Activated effector memory CD4-positive, alpha-beta T cell treated with Interleukin-2 at 50 U/mL for 16 hours (primary cell): ENCODE measurements around the gene ALOX5.
"Not testable (repeated sequence)": the region's sequence is repeated elsewhere in the genome, so short reads cannot be mapped to it uniquely, and the experiment has no call there.

Experiments
- DNase-seq: peaks from one replicate; pipeline ENCODE4 v3.0.0-alpha.2; 2020

The ALOX5 gene

DNA sequence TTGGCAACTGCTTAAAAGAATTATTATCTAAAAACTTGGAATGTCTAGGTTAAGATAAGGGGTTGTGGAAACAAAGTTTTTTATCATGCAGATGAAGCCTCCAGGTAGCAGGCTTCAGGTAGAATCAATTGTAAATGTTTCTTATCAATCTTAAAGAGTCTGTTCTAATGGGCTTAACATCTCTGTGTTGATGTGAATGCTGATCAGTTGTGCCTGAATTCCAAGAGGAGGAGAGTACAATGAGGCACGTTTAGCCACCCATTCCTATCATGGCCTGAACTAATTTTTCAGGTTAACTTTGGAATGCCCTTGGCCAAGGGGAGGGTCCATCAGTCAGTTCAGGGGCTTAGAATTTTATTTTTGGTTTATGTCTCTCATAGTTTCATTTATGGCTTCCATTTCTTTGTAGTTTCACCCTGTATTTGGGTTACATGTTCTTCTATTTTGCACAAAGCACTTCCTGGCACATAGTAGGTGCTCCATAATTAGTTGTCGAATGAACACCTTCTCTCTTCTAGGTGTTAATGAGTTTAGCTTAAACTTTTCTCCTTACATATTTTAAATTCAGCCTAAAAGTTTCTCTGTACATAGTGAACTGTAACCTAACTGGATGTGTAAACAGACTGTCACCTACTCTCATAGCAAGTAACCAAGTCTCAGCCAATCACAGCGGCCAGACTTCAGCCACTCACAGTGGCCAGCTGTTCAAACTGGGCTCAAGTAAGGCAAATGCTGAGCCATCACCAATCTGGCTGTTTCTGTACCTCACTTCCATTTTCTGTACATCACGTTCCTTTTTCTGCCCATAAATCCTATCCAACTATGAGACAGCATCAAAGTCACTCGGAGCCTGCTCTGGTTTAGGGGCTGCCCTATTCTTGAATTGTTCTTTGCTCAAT lies 34.7 kb downstream of the ALOX5 start:
- DNase-seq, result no peak

DNA sequence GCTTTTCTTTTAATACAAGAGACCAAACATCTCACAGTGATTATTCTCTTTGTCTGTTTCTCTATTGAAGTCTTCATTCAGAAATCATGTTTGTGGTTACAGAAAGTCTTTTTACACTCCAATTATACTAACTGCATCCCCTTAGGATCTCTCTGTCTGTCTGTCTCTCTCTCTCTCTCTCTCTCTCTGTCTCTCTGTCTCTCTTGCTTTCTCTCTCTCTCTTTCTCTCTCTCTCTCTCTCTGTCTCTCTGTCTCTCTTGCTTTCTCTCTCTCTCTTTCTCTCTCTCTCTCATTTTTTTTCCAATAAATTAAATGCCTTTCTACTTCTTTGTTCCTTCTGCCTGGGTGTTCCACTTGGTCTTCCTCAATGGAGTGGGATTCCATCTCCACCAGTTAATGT lies 35.3 kb downstream of the ALOX5 start:
- DNase-seq, result not testable (repeated sequence)

DNA sequence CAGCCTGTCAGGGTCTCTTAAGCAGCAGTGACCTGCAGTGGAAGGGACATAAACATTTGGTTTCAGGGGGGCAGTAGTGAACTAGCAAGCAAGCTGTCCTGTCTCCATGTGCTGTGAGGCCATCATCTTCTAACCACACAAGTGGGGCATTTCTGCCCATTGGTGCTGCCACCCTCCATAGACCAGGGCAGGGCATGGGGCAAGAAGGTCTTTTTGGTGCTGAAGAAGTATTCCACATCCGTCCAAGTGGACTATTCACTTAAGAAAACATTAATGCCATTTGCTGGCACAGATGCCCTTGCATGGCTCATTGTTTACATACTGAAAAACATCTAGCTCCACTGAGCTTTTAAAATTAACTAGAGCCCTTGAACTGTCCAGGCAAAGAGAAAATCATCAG lies 35.8 kb downstream of the ALOX5 start:
- DNase-seq, result no peak

DNA sequence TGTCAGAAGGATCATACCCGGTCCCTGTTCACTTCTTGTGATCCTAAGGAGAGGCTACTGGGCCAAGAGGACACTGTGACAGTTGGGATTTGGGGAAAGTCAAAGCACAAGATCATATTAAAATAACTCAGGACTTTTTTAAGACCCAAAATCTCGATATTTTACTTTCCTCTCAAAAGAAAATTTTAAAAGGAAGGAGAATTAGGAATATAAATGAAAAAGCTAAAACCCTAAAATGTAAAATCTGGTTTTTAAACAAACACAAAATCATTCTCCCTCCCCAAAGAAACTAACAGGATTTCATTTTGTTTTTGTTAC lies 36.4 kb downstream of the ALOX5 start:
- no peak for DNase-seq

DNA sequence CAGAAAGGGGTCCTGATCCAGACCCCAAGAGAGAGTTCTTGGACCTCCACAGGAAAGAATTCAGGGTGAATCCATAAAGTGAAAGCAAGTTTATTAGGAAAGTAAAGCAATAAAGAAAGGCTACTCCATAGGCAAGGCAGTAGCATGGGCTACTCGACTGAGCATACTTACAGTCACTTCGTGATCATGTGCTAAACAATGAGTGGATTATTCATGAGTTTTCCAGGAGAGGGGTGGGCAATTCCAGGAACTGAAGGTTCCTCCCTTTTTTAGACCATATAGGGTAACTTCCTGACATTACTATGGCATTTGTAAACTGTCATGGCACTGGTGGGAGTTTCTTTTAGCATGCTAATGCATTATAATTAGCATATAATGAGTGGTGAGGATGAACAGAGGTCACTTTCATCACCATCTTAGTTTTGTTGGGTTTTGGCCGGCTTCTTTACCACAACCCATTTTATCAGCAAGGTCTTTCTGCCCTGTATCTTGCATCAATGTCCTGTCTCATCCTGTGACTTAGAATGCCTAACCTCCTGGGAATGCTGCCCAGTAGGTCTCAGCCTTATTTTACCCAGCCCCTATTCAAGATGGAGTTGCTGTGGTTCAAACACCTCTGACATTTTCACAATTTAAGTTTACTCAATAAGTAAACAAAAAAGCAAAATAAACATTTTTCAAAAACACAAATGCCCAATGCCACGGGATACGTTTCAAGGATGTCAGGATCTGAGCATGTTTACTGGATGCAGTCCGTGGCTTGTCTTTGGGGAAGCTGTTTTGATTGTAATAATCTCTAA lies 37.0 kb downstream of the ALOX5 start:
- no peak for DNase-seq

DNA sequence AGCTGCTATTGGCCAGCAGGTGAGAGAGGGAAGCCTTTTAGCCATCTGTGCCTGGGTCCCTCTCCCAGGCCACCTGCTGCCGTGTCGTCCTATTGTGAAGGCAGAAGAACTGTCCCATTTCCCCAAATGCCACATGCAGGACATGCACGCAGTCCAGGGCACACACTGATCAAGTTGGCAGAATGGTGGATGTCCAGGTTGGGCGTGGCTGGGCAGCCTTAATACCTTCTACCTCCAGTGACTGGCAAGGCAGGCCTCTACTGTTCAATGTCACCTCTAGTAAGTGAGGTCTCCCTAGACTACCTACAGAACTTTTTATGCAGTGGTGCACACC lies 37.6 kb downstream of the ALOX5 start:
- DNase-seq, result no peak

DNA sequence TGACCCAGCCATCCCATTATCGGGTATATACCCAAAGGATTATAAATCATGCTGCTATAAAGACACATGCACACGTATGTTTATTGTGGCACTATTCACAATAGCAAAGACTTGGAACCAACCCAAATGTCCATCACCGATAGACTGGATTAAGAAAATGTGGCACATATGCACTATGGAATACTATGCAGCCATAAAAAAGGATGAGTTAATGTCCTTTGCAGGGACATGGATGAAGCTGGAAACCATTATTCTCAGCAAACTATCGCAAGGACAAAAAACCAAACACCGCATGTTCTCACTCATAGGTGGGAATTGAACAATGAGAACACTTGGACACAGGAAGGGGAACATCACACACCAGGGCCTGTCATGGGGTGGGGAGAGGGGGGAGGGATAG lies 41.0 kb downstream of the ALOX5 start:
- not testable (repeated sequence) for DNase-seq

DNA sequence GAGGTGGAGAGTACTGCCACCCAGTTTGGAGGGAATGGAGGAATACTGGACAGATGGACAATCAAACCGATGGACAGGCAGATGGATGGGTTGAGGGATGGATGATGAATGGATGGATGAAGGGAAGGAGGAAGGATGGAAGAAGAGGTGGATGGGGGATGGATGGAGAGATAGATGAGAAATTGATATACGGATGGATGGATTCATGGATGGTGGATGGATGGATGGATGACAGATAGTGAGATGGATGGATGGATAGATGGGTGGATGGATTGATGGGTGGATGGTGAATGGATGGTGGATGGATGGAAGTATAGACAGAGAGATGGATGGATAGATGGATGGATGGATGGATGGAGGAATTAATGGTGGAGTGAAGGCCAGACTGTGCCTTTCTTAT lies 42.6 kb downstream of the ALOX5 start:
- DNase-seq, result no peak

DNA sequence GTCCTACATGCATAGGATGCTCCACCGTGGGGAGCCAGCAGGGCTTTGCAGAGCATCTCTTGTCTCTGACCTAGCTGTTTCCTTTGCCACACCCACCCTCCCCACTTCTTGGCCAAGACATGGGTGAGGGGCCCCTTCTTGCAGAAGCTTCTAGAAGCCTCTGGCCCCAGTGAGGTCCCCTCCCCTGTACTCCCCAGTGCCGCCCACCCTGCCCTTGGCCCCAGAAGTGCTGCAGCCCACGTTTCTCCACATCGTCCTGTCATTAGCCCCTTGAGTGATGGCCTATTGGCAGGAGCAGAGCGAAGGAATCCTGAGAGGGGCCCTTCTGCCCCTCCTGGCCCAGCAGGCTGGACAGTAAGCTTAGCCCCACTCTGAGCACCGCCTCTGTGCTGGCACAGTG lies 43.7 kb downstream of the ALOX5 start:
- DNase-seq, result no peak

DNA sequence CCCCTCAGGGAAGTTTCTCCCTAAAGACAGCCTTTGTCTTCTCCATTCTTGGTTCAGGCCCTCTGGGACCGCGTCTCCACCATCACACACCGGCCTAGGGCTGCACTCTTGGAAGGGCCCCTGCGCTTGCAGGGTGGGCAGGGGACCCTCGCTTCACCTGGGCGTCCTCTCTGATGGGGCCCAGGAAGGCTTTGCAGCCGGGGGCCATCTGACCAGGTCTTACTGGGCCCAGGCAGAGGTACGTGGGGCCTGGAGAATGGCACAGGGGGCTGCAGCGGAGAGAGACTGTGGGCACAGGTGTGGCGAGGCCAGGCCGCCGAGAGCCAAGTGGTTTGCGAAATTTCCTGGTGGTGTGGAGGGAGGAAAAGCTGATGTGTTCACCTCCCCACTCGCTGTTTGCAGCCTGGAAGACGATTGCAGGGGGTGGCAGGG lies 44.4 kb downstream of the ALOX5 start:
- peak; percentile 12 for DNase-seq

DNA sequence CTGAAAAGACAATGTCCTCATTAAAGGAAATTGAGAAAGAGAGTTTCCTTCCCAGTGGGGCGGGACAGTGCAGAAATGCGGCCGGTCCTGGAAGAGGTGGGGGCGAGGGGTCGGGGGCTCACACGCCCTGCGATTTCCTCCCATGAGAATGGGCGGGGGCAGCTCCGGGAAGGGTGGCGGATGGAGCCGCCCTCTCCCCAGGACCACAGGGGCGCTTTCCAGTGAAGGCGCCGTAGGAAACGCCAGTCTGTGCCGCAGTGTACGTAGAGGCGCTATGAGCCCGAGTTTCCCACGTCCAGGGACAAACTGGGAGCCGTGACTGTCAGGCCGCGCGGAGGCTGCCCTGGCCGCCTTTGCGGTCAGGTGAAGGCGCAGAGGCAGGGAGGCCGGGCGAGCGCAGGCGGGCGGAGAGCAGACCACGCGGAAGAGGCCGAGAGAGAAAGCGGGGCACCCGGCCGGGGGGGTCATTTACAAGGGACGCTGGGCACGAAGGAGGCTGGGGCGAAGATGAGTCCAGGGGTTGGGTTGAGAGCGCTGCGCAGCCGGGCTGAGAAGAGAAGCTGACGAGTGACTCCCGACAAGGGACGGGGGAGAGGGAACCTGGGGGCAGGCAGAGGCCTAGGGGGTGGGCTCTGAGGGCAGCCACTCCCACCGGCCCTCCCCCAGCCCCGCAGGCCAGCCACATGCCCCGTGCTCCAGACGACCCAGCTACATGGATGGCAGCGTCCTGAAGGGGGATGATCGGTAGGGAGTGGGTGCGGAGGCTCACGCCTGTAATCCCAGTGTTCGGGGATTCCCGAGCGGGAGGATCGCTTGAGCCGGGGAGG lies 45.0 kb downstream of the ALOX5 start:
- peak; percentile 61 for DNase-seq

DNA sequence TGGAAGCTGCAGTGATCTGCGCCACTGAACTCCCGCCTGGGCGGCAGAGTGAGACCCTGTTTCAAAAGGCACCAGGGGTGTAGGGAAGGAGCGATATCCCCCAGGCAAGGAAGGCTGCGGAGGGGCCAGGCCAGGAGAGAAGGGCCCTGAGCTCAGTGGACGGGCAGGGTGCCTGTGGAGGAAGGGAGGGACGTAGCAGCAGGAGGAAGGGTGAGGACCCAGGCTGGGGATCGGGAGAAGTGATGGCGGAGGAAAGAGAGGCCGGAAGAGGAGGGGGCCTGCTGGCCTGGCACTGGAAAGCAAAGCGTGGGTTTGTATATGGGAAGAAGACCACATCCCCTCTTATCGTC lies 45.6 kb downstream of the ALOX5 start:
- DNase-seq, result no peak

DNA sequence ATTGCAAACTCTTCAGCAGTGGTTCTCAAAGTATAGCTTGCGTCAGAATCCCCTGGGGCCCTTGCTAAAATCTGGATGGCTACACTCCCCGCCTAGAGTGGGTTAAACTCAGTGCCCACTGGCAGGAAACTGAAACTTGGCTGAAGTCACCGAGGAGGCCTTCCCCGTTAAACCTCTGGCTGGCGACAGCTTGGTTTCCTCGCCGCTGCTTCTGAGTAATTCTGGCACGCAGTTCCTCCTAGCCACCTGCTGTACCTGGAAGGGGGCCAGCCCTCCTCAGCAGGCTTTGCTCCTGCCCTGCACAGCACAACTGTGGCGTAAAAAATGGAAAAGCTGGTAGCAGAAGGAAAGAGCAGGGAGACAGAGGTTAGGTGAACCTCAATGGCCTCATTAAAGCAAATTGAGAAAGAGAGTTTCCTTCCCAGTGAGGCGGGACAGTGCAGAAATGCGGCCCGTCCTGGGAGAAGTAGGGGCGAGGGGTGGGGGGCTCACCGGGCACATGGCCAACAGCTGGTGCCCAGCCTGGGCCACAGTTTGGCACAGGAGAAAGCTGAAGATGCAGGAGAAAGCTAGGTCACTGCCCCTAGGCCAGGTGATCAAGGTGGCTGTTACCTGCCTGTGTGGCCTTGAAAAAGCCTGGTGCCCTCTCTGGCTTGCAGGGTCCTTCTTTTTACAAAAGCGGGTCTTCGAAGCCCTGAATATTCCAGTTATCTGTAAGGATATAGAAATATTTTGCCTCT lies 46.6 kb downstream of the ALOX5 start:
- peak; percentile 71 for DNase-seq

DNA sequence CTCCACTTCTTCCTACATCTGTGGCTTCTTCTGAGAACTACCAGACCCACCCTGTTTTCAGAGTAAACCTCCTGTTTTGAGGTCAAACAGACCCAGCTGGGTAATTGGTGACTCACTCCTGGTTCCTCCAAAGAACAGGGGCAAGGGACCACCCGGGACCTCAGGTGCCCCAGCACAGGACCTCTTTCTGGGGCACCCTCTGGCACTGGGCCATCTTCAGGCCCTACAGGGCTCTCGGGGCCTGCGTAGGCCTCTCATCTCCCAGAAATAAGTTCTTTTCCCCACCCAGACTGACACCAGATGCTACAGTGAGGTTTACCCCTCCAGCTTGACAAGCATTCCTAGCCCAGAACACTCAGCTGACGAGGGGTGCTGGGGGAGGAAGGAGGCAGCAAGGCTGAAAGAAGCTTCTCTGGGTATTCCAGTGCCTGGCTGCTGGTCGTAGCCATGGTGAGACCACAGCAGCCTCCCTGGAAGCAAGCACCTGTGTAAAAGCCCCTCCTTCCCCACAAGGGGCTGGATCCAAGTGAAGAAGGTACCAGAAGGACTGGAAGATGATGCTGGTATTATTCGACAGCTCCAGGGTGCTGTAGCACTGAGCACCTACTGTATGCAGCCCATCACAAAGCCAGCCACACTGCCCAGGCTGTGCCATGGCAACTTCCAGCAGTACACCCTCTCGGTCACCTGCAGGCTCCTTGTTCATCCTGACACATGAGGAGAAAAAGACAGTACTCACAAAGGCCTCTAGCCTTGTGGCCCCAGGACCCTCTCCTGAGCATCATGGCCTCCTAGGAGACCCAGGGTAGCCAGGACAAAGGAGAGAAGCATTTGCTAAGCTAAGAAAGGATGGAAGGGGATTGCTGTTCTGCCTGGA lies 47.4 kb downstream of the ALOX5 start:
- DNase-seq, result peak; percentile 58

DNA sequence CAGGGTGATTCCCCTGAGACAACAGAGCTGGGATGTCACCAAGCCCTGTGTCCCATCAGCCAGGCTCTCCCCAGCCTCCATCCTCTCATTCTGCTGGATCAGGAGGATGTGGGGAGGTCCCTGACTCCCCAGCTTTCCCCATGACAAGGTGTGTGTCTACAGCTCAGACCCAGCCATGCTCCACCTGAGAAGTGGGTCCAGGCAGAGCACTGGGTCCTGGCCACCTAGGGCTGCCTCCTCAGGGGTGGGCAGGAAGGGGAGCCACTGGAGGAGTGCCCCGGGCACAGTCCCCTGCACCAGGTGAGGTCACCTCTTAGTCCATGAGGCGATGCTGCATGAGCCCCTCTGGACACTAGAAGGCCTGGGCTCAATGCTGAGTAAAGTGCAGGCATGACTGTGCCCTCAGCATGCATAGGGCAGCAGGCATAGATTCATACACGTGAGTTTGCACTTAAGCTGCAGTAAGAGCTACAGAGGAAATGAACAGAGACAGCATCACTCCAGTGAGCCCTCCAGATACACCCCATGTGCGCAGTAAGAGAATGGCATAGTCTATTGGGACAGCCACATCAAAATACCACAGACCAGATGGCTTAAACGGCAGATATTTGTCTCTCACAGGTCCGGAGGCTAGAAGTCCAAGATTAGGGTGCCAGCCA lies 48.3 kb downstream of the ALOX5 start:
- DNase-seq, result no peak

DNA sequence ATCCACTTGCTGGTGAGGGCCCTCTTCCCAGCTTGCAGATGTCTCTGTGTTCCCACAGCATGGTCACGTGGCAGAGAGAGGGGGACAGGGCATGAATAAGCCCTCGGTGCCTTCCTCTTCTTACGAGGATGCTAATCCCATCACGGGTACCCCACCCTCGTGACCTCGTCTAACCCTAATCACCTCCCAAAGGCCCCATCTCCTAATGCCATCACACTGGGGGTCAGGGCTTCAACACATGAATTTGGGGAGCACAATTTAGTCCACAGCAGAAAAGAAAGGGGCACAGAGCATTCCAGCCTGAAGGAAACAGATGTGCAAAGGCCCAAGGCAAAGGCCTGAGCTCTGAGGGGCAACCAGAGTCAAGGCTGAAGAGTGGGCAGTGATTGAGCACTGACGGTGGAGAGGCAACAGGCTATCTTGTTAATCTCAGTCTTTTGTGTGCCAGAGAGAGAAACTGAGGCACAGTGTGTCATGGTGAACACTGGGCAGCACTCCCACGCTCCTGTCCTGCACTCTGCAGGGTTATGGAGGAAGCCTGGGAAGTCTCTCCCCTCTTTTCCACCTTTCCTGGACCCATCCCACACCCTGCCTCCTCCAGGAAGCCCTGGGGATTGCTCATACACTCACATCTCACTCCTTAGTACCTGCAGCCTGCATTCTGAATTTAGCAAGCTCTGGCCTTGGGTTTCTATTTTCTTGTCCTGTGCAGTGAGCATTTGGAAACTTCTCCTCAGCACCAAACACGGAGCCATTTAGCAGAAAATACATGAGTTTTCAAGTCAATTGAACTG lies 49.0 kb downstream of the ALOX5 start:
- no peak for DNase-seq

DNA sequence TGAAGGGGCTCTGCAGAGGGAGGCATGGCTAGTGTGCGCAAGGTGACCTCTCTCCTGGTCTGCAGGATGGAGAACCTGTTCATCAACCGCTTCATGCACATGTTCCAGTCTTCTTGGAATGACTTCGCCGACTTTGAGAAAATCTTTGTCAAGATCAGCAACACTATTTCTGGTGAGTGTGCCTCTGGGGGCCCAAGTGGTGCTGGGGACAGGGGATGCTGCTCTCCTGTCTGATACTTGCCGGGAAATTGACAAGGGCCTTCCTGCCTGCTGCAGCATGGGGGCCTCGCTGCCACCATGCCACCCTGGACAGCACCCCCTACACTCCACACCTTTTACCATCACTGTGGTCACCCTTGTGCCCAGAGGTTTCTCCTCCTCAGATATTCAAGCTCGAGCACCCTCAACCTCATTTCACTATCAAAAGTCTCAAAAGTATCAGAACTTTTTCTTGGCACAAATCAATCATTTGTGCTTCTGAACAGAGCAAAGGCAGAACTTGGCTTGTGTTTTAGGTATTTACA lies 50.0 kb downstream of the ALOX5 start:
- DNase-seq, result no peak

DNA sequence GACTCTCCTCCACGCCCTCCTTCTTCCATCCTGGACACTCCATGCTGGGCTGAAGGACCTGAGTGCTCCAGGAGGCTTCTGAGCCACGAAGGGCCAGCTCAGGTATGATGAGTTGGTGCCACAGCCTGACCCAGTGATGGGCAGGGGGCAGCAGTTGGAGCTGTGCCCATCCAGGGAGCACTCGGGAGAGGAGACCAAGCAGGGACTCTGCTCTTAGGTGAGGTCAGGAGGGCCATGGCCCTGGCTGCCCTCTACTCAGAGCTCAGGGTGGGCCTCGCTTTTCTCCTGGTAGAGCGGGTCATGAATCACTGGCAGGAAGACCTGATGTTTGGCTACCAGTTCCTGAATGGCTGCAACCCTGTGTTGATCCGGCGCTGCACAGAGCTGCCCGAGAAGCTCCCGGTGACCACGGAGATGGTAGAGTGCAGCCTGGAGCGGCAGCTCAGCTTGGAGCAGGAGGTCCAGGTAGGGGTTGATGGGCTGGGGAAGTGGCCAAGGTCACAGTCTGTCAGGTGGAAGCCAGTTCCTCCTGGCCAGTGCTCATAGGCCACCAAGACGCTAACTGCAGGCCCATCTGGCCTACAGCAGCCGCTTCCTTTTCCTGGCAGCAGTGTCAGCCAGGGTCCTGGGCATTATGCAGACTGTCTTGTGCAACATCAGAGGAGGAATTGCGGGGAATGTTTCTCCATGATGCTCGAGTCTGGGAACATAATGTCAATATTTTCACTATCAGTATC lies 50.8 kb downstream of the ALOX5 start:
- no peak for DNase-seq
